ENCODE data around the gene MNAT1. TPM values are rescaled to one million over a fixed set of nuclear protein-coding genes. Genes with fewer than 3 reads are reported as not detected.
"Not testable (repeated sequence)": the region's sequence is repeated elsewhere in the genome, so short reads cannot be mapped to it uniquely, and the experiment has no call there.

MNAT1 gene
- total RNA-seq, 3 donors from 2014 or later (not counting 1 experiment from before 2014, with no cell fraction given), result 33.8 to 45.4 (median 34.0) TPM

DNA sequence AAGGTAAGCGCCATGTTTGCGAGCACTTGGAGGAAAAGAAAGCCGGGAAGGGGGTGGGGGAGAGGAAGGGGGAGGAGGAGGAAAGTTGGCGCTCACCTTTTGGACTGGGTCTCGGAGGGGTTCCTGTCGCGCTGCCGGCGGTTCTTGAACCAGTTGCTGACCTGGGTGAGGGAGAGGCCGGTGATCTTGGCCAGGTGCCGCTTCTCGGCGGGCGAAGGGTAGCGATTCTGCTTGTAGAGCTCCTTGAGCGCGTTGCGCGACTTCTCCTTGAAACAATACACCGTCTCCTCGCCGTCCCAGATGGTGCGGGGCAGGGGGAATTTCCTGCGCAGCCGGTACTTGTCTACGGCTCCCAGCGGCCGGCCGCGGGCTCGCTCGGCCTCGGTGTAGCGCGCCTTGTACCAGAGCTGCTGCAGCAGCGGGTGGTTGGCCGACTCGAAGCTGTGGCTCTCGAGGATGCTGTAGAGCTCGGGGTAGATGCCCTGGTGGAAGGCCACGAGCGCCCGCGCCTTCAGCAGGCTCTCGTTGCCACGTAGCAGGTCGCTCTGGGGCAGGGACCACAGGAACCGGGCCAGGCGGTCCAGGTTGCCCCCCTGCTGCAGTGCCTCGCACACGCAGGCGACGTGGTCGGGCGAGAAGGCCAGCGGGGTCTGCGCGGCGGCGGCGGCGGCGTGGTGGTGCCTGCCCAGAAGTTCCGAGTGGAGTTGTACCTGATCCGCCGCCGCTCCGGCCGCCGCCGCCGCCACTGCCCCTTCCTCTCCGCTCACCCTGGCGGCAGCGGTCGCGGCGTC, 11.2 kb upstream of the MNAT1 start:
- no peaks in the 10 kb centered on the region for H3K36me3 Mint-ChIP-seq
- Histone ChIP-seq H3K27me3 (ENCODE audit: control insufficient read depth, insufficient read depth, low read length) (peaks cover 57% of the 10 kb centered on the region), H3K4me3 (ENCODE audit: low read length) (peak overlapping the region; percentile 56), H3K27ac (ENCODE audit: low read length) (no peak overlapping the region), H3K9me3 (ENCODE audit: control insufficient read depth, insufficient read depth, low read length) (no peaks in the 10 kb centered on the region), H3K4me1 (ENCODE audit: control insufficient read depth, insufficient read depth, low read length) (peaks cover 33% of the 10 kb centered on the region), H3K36me3 (ENCODE audit: control insufficient read depth, insufficient read depth, low read length) (no peaks in the 10 kb centered on the region)
- peaks cover 65 to 66% of the 10 kb centered on the region in 2 donors for H3K27me3 Mint-ChIP-seq (ENCODE audit: low read depth in 2 of 2)
- under 1% methylated on average over 78 of the region's 78 CpGs for WGBS (ENCODE audit: insufficient coverage)
- no peak for TF ChIP-seq CTCF (IDR thresholded peaks at IDR 0.05)
- peak; percentile 19 to 51 for DNase-seq
- H3K9me3 Mint-ChIP-seq, result no peaks in the 10 kb centered on the region
- H3K27ac Mint-ChIP-seq, result peak overlapping the region in 1 of 2 donors; percentile 66
- peak; percentile 40 to 58 (median 44) for ATAC-seq
- intact Hi-C loops (cut with micrococcal nuclease), result no loop called here
- H3K4me1 Mint-ChIP-seq, result peaks cover 5 to 28% of the 10 kb centered on the region in 2 donors
- H3K4me3 Mint-ChIP-seq, result peak overlapping the region; percentile 92

DNA sequence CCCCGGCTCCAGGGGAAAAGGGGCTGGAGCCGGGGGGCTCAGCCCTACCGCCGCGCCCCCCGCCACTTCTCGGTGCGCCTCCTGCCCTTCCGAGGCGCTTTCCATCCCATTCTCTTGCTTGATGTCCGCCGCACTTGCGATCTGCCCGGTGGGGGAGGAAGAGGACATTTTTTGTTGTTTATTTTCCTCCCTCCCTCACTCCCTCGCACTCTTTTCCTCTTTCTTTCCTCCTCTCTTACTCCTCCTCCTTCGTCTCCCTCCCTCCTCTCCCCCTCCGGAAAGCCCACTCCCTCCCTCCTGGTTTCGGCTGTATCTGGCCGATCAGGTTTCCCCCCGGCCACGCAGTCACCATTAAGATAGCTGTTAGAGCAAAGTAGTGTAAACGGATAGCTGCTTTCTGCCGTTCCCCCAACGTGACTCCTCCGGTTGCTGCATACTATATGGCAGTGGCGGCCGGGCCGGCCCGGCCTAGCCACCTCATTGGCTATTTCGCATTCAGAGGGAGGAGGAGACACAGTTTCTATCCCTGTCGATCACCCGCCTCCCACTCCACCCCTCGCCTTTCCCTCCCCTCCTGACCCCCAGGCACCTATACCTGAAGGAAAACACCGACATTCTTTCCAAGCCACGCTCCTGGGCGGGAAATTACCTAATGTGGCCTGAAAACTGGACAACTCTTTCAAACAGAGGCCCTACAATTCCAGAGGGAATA, 10.5 kb upstream of the MNAT1 start, which contains the start of gene SIX4:
Gene SIX4, minus strand, starts transcription at position 445 of the 712 bp plus-strand sequence. Its CDS starts 277 bp downstream, at position 168.
- Histone ChIP-seq H3K4me3 (ENCODE audit: low read length) (peak within 1 kb of the TSS; percentile 56), H3K27ac (ENCODE audit: low read length) (no peak within 1 kb of the TSS), H3K36me3 (ENCODE audit: control insufficient read depth, insufficient read depth, low read length) (no peaks in the 10 kb centered on the region), H3K27me3 (ENCODE audit: control insufficient read depth, insufficient read depth, low read length) (peaks cover 59% of the 10 kb centered on the region), H3K4me1 (ENCODE audit: control insufficient read depth, insufficient read depth, low read length) (peaks cover 33% of the 10 kb centered on the region), H3K9me3 (ENCODE audit: control insufficient read depth, insufficient read depth, low read length) (no peaks in the 10 kb centered on the region)
- TF ChIP-seq CTCF (IDR thresholded peaks at IDR 0.05), result no peak
- peak within 1 kb of the TSS in 1 of 2 donors; percentile 66 for H3K27ac Mint-ChIP-seq
- no peaks in the 10 kb centered on the region for H3K9me3 Mint-ChIP-seq
- peak within 1 kb of the TSS; percentile 92 for H3K4me3 Mint-ChIP-seq
- 6% methylated on average over 27 of the region's 36 CpGs for WGBS (ENCODE audit: insufficient coverage)
- peaks cover 64 to 65% of the 10 kb centered on the region in 2 donors for H3K27me3 Mint-ChIP-seq (ENCODE audit: low read depth in 2 of 2)
- H3K36me3 Mint-ChIP-seq, result no peaks in the 10 kb centered on the region
- ATAC-seq (peak in 2 of 3 donors; percentile 17 to 31), DNase-seq (peak in 1 of 2 donors; percentile 30)
- peaks cover 5 to 28% of the 10 kb centered on the region in 2 donors for H3K4me1 Mint-ChIP-seq
- intact Hi-C loops (cut with micrococcal nuclease), result no loop called here

DNA sequence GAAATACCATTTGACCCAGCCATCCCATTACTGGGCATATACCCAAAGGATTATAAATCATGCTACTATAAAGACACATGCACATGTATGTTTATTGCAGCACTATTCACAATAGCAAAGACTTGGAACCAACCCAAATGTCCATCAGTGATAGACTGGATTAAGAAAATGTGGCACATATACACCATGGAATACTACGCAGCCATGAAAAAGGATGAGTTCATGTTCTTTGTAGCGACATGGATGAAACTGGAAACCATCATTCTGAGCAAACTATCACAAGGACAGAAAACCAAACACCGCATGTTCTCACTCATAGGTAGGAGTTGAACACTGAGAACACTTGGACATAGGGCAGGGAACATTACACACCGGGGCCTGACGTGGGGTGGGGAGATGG, 3.3 kb upstream of the MNAT1 start:
- H3K4me3 ChIP-seq (ENCODE audit: low read length); H3K4me1 ChIP-seq (ENCODE audit: control insufficient read depth, insufficient read depth, low read length); ATAC-seq; H3K27ac Mint-ChIP-seq; H3K36me3 Mint-ChIP-seq; H3K36me3 ChIP-seq (ENCODE audit: control insufficient read depth, insufficient read depth, low read length); H3K27ac ChIP-seq (ENCODE audit: low read length); H3K9me3 ChIP-seq (ENCODE audit: control insufficient read depth, insufficient read depth, low read length); H3K9me3 Mint-ChIP-seq; H3K4me3 Mint-ChIP-seq; DNase-seq: not testable (repeated sequence)
- H3K4me1 Mint-ChIP-seq, result peaks cover 19 to 20% of the 10 kb centered on the region in 2 donors
- intact Hi-C loops (cut with micrococcal nuclease), result loop anchor here (5.0 kb wide), 1 partner anchor 251 kb away; the partner anchor contains the start of genes SLC38A6 and TRMT5
- 92% methylated on average over 3 of the region's 5 CpGs for WGBS (ENCODE audit: insufficient coverage)
- H3K27me3 Mint-ChIP-seq (ENCODE audit: low read depth in 2 of 2), result peaks cover 33 to 50% of the 10 kb centered on the region in 2 donors
- H3K27me3 ChIP-seq (ENCODE audit: control insufficient read depth, insufficient read depth, low read length), result peaks cover 28% of the 10 kb centered on the region

All from natural killer cell (primary cell).